ENCODE measurements around the gene TLDC2.
"Not testable (repeated sequence)": the region's sequence is repeated elsewhere in the genome, so short reads cannot be mapped to it uniquely, and the experiment has no call there.

The TLDC2 gene

DNA sequence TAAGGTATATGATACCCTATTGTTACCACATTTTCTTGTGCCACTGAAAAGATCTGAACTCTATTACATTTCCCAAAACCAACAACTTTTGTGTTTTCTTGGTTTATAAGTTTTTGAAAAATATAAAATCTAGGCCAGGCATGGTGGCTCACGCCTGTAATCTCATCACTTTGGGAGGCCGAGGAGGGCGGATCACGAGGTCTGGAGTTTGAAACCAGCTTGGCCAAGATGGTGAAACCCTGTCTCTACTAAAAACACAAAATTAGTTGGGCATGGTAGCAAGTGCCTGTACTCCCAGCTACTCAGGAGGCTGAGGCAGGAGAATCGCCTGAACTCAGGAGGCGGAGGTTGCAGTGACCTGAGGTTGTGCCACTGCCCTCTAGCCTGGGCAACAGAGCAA lies 41.3 kb downstream of the TLDC2 start:
- no peak for DNase-seq

DNA sequence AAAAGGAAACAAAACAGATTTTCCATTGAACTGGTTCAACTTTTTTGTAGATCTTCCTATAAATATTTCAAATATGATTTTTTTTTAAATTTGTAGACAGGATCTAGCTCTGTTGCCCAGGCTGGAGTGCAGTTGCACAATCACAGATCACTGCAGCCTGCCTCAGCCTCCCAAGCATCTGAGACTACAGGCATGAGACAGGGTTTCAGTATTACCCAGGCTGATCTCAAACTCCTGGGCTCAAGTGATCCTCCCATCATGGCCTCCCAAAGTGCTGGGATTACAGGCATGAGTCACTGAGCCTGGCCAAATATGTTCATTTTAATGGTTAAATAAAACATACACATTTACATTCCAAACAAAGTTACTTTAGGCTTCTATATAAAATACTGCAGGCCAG lies 42.0 kb downstream of the TLDC2 start:
- no peak for DNase-seq

DNA sequence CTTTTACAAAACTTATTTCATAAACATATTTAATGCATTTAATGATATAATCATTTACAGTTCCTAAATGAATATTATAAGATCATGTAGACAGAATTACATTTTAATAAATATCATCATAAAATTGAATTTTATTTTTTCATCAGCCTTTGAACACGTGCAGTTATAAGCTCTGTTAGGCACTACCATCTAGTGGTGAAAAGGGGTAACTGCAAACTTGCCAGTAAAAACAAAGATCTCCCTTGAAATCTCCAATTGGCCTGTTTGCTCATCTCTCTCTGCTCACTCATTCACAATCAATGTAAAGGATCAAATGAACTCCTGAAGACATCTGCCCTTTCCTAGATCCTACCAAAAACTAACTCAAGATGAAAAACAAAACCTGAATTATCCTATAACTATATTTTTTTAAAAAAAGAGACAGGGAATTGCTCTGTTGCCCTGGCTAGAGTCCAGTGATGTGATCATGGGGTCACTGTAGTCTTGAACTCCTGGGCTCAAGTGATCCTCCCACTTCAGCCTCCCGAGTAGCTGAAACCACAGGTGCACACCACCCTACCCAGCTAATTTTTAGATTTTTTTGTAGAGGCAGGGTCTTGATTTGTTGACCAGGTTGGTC lies 43.9 kb downstream of the TLDC2 start:
- peak; percentile 9 to 23 for DNase-seq

DNA sequence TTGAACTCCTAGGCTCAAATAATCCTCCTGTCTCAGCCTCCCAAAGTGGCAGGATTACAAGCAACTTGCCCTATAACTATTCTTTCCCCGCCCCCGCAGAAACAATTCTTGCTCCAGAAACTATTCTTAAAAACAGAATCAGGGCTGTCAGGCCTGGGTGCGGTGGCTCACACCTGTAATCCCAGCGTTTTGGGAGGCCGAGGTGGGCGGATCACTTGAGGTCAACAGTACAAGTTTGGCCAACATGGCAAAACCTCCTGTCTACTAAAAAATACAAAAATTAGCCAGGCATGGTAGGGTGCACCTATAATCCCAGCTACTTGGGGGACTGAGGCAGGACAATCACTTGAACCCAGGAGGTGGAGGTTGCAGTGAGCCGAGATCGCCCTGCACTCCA lies 44.4 kb downstream of the TLDC2 start:
- no peak for DNase-seq

- DNase-seq = no peak
These were observed 48.5 kb downstream of the TLDC2 start for GRCh38 chr20:36924167-36925045.

- no peak for DNase-seq
These were observed 49.3 kb downstream of the TLDC2 start for GRCh38 chr20:36925234-36925633.

GRCh38 chr20:36926653-36927200 lies 50.8 kb downstream of the TLDC2 start:
- no peak for DNase-seq

DNA sequence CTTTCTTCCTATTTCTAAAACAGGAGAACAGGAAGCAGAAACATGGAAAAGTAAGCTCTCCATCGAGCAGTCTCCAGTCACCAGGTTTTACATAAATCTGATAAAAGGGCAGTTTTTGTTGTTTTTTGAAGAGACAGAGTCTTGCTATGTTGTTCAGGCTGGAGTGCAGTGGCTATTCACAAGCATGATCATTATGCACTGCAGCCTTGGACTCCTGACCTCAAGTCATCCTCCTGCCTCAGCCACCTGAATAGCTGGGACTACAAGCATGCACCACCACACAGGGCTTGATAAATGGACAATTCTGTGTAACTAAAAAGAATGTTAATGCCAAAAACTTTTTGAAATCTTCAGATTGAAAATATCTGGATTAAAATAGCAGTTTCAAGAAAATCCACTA lies 51.8 kb downstream of the TLDC2 start:
- no peak for DNase-seq

- DNase-seq = no peak
These were observed 53.4 kb downstream of the TLDC2 start for GRCh38 chr20:36929290-36929689.

DNA sequence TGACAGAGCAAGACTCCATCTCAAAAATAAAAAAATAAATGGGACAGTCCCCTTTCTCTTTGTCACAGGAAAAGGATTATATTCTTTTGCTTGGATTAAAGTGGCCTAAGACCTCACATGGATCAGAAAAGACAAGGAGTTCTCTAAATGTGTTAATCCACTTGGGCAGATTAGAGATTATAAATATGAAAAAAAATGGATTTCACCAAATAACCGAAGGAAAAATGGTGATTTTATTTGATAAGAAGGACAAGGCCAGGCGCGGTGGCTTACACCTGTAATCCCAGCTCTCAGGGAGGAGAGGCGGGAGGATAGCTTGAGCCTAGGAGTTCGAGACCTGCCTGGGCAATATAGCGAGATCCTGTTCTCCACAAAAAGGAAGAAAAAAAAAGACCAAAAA lies 53.8 kb downstream of the TLDC2 start:
- no peak for DNase-seq

DNA sequence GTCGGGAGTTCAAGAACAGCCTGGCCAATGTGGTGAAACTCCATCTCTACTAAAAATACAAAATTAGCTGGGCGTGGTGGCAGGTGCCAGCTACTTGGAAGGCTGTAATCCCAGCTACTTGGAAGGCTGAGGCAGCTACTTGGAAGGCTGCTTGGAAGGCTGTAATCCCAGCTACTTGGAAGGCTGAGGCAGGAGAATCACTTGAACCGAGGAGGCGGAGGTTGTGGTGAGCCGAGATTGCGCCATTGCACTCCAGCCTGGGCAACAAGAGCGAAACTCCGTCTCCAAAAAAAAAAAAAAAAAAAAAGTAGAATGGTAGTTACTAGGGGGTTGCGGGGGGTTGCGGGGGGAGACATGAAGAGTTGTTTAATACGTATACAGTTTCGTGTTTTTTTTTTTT lies 56.1 kb downstream of the TLDC2 start:
- DNase-seq = not testable (repeated sequence)

DNA sequence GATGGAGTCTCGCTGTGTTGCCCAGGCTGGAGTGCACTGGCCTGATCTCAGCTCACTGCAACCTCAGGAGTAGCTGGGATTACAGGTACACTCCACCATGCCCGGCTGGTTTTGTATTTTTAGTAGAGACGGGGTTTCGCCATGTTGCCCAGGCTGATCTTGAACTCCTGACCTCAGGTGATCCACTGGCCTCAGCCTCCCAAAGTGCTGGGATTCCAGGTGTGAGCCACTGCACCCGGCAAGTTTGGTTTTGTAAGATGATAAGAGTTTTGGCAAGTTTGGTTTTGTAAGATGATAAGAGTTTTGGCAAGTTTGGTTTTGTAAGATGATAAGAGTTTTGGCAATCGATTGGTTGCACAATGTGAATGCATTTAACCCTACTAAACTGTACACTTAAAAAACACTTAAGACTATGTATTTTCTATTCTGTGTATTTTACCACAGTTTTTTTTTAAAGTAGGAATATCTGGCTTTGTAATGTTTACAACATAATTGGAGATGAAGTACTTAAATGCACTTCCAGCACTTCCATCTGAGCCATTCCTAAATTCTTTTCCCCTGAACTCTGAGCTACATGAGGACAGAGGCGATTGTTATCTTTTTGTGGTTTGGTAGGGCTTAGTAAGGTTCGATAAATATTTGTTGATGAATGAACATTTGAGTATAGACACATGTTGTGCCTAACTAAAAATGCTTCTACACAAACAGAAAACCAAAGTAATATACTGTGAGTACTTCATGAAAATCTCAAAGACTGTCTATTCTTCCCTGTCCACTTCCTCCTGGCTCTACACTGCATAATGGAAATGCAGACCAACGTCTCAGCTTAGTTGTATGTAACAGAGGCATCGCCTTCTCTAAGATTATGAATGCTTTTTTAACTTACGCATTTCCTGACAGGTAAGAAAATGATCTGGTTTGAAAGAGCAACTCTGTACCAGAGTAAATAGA lies 56.8 kb downstream of the TLDC2 start:
- DNase-seq = no peak

DNA sequence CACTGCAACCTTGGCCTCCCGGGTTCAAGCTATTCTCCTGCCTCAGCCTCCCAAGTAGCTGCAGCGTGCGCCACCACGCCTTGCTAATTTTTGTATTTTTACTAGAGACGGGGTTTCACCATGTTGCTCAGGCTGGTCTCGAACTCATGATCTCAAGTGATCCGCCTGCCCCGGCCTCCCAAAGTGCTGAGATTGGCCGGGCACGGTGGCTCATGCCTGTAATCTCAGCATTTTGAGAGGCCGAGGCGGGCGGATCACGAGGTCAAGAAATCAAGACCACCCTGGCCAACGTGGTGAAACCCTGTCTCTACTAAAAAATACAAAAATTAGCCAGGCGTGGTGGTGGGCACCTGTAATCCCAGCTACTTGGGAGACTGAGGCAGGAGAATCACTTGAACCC lies 57.6 kb downstream of the TLDC2 start:
- not testable (repeated sequence) for DNase-seq

GRCh38 chr20:36936341-36936740 lies 60.4 kb downstream of the TLDC2 start:
- no peak for DNase-seq

DNA sequence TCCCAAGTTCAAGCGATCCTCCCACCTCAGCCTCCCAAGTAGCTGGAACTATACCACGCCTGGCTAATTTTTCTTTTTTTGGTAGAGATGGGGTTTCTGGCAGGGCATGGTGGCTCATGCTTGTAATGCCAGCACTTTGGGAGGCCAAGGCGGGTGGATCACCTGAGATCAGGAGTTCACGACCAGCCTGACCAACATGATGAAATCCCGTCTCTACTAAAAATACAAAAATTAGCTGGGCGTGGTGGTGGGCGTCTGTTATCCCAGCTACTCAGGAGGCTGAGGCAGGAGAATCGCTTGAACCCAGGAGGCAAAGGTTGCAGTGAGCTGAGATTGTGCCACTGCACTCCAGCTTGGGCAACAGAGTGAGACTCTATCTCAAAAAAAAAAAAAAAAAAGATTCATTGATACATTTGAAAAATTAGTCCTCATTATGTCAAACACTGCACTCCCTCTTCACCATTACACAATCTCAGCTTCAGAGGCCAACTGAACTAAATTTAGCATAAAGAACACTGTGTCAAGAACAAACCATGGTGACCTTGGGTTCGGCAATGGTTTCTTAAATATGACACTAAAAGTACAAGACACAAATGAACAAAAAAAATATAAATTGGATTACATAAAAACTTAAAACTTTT lies 60.9 kb downstream of the TLDC2 start:
- not testable (repeated sequence) for DNase-seq

DNA sequence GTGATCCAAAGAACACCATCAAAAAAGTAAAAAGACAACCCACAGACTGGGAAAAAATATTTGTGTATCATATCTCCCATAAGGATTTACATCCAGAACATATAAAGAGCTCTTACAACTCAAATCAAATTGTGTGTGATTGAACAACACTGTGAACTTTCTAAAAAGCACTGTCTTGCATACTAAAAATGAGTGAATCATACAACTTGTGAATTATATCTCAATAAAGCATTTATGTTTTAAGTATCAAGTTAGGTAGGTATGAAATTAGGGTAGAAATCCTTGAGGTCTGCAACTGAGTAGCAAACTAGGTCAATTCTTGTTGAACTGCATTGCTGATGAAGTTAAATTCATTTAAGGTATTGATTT lies 61.4 kb downstream of the TLDC2 start:
- no peak for DNase-seq

DNA sequence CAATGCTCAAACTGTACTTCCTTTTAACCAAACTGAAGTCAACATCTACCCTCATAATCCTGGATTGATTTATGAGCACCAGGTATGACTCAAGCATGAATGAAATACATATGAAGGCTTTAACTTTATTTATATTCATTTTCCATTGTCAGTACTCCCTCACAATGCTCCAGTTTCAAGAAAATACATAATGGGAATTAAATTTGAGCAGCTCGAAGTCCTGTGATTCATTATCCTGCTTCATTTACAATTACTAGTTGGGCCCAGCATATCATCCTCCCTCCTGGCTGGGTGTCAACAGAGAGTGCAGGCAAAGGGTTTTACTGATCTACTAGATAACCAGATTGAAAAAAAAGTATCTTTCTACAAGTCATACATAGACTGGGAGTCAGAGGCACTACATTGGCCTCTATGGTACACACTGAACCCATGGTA lies 65.5 kb downstream of the TLDC2 start:
- no peak for DNase-seq

Data from SHP77 (cell line).